GM12878 (cell line): ENCODE measurements around the gene EID1.

Experiments used
- ATF3 ChIP-seq: IDR thresholded peaks from 2 replicates; pipeline ENCODE4 v1.6.1; 2011; ENCODE audit warnings: low read depth, mild to moderate bottlenecking, low read length, moderate library complexity, borderline replicate concordance; ENCODE audit errors: extremely low read depth
- BMI1 ChIP-seq: fragments of 450-650 bp; IDR thresholded peaks from 2 replicates; pipeline ENCODE4 v1.6.1; 2016; ENCODE audit warnings: mild to moderate bottlenecking, moderate library complexity, borderline replicate concordance
- CEBPB ChIP-seq, 2 experiments: fragments of 150-350 bp in 1 of 2; IDR thresholded peaks; 2 replicates each; pipeline ENCODE4 v1.6.1; 2012 to 2014; ENCODE audit warnings: low read depth in 2 of 2, low read length in 2 of 2, borderline replicate concordance in 1 of 2, inconsistent platforms in 1 of 2
- CTCF ChIP-seq, 3 experiments: IDR thresholded peaks in 2 of 3; conservative IDR thresholded peaks in 1 of 3; 2 replicates each; pipeline ENCODE4 v1.5.1; 2011; ENCODE audit warnings: low read depth in 3 of 3, low read length in 3 of 3, mild to moderate bottlenecking in 3 of 3, control low read depth in 2 of 3, moderate library complexity in 2 of 3, inconsistent platforms in 1 of 3, mixed read lengths in 1 of 3; ENCODE audit not compliant: control insufficient read depth in 2 of 3, insufficient read depth in 1 of 3; ENCODE audit errors: extremely low read depth in 1 of 3
- MYC ChIP-seq: IDR thresholded peaks from 2 replicates; pipeline ENCODE4 v1.6.1; 2011; ENCODE audit warnings: mild to moderate bottlenecking, low read length, moderate library complexity, inconsistent platforms; ENCODE audit not compliant: insufficient read depth, insufficient replicate concordance, insufficient read length, severe bottlenecking
- NKRF ChIP-seq: fragments of 450-650 bp; conservative IDR thresholded peaks from 2 replicates; pipeline ENCODE4 v1.6.1; 2017; ENCODE audit warnings: mild to moderate bottlenecking, moderate library complexity
- RB1 ChIP-seq: fragments of 450-650 bp; formaldehyde crosslinking; IDR thresholded peaks from 2 replicates; pipeline ENCODE4 v1.6.1; 2017; ENCODE audit warnings: mild to moderate bottlenecking, borderline replicate concordance
- USF2 ChIP-seq: IDR thresholded peaks from 2 replicates; pipeline ENCODE4 v1.6.1; 2011; ENCODE audit warnings: low read depth, low read length, improper control_type of control experiment, borderline replicate concordance
- ZNF217 ChIP-seq: fragments of 450-650 bp; IDR thresholded peaks from 2 replicates; pipeline ENCODE4 v1.6.1; 2017; ENCODE audit warnings: antibody characterized with exemption, mild to moderate bottlenecking

- TF ChIP-seq ZNF217: no peak
- TF ChIP-seq ATF3: no peak
- TF ChIP-seq CTCF (IDR thresholded peaks at IDR 0.05 in 2 of 3, conservative IDR thresholded peaks at IDR 0.05 in 1 of 3; ENCODE audit: control insufficient read depth in 2 of 3, extremely low read depth in 1 of 3, insufficient read depth in 1 of 3, low read depth in 3 of 3, low read length in 3 of 3): no peak
- no peak for TF ChIP-seq USF2
- peak; percentile 38; the same call in 1 of the 2 replicates for TF ChIP-seq NKRF
- TF ChIP-seq CEBPB (IDR thresholded peaks at IDR 0.05; ENCODE audit: borderline replicate concordance in 1 of 2, low read depth in 2 of 2, low read length in 2 of 2): peak in 1 of 2 experiments; percentile 98; a peak in 2 of 4 replicates
- TF ChIP-seq MYC: no peak
- TF ChIP-seq BMI1: no peak
- TF ChIP-seq RB1: no peak
These were observed at the start of gene EID1 for GRCh38 chr15:48877630-48878595.
